GM21576 (cell line): Measurements from ENCODE around the gene PPDPF.

ENCODE experiments used
- ATAC-seq: cut with Tn5 transposase; IDR thresholded peaks from one replicate; pipeline ENCODE4 v1.9.1; 2021; ENCODE audit warnings: mild to moderate bottlenecking, moderate library complexity; ENCODE audit not compliant: unreplicated experiment

The PPDPF gene

GRCh38 chr20:63487116-63487764, 33.3 kb upstream of the PPDPF start:
- no peak for ATAC-seq

- no peak for ATAC-seq
Measured at GRCh38 chr20:63487781-63488241, 32.8 kb upstream of the PPDPF start.

- ATAC-seq, result no peak
Measured at GRCh38 chr20:63488315-63489251, 32.0 kb upstream of the PPDPF start.

GRCh38 chr20:63490416-63490815, 30.1 kb upstream of the PPDPF start:
- ATAC-seq, result no peak

GRCh38 chr20:63491078-63491477, 29.5 kb upstream of the PPDPF start:
- ATAC-seq, result no peak

- no peak for ATAC-seq
Measured at GRCh38 chr20:63491635-63492230, 28.8 kb upstream of the PPDPF start.

- no peak for ATAC-seq
Measured at GRCh38 chr20:63492518-63492917, 28.0 kb upstream of the PPDPF start.

- no peak for ATAC-seq
Measured at GRCh38 chr20:63492982-63493381, 27.6 kb upstream of the PPDPF start.

- ATAC-seq, result no peak
Measured at GRCh38 chr20:63493563-63494020, 27.0 kb upstream of the PPDPF start.

GRCh38 chr20:63494084-63494419, 26.5 kb upstream of the PPDPF start:
- no peak for ATAC-seq

- no peak for ATAC-seq
Measured at GRCh38 chr20:63494420-63495166, 26.0 kb upstream of the PPDPF start.

- ATAC-seq, result no peak
Measured at GRCh38 chr20:63495167-63495720, 25.3 kb upstream of the PPDPF start.

- no peak for ATAC-seq
Measured at GRCh38 chr20:63495741-63496595, 24.6 kb upstream of the PPDPF start.

GRCh38 chr20:63496596-63497120, 23.9 kb upstream of the PPDPF start:
- ATAC-seq, result no peak

GRCh38 chr20:63497138-63497945, 23.2 kb upstream of the PPDPF start:
- no peak for ATAC-seq

- no peak for ATAC-seq
Measured at GRCh38 chr20:63497946-63498935, 22.3 kb upstream of the PPDPF start.

- ATAC-seq, result no peak
Measured at GRCh38 chr20:63498960-63499337, 21.6 kb upstream of the PPDPF start, which contains the start of gene EEF1A2. EEF1A2 (minus strand) TSS chr20:63499083; CDS start chr20:63497763, 1,320 bp downstream.
